Mesendoderm (in vitro differentiated cells): ENCODE data around the gene ZNF205.
"Not testable (repeated sequence)": the region's sequence is repeated elsewhere in the genome, so short reads cannot be mapped to it uniquely, and the experiment has no call there.

Experiments
- DNase-seq: peaks from one replicate; pipeline ENCODE4 v3.0.0; 2013
- H2AK5ac ChIP-seq: 2 replicates; pipeline ENCODE4 v1.6.1; 2013; ENCODE audit warnings: low read length, inconsistent platforms
- H2BK120ac ChIP-seq: 2 replicates; pipeline ENCODE4 v1.6.1; 2013; ENCODE audit warnings: low read depth, mild to moderate bottlenecking, low read length, moderate library complexity, mixed read lengths
- H2BK15ac ChIP-seq: replicated peaks from 2 replicates; pipeline ENCODE4 v1.6.1; 2013; ENCODE audit warnings: low read depth, mild to moderate bottlenecking, moderate library complexity
- H2BK5ac ChIP-seq: 2 replicates; pipeline ENCODE4 v1.6.1; 2013; ENCODE audit warnings: low read length, inconsistent platforms
- H3K18ac ChIP-seq: 2 replicates; pipeline ENCODE4 v1.6.1; 2013; ENCODE audit warnings: mild to moderate bottlenecking, low read length, mixed read lengths
- H3K23ac ChIP-seq: one replicate; pipeline ENCODE4 v1.6.1; 2013; ENCODE audit warnings: low read length
- H3K27ac ChIP-seq: 2 replicates; pipeline ENCODE4 v1.5.1; 2013; ENCODE audit warnings: low read depth, mild to moderate bottlenecking, inconsistent platforms, low read length, moderate library complexity
- H3K27me3 ChIP-seq: 2 replicates; pipeline ENCODE4 v1.6.1; 2013; ENCODE audit warnings: low read length, control low read depth, mild to moderate bottlenecking, inconsistent platforms; ENCODE audit not compliant: insufficient read depth, poor library complexity
- H3K36me3 ChIP-seq: 2 replicates; pipeline ENCODE4 v1.6.1; 2013; ENCODE audit warnings: low read length, inconsistent platforms; ENCODE audit not compliant: control insufficient read depth, insufficient read depth
- H3K4ac ChIP-seq: one replicate; pipeline ENCODE4 v1.6.1; 2013; ENCODE audit warnings: low read depth, mild to moderate bottlenecking, low read length, moderate library complexity
- H3K4me1 ChIP-seq: 2 replicates; pipeline ENCODE4 v1.6.1; 2013; ENCODE audit warnings: low read depth, low read length, inconsistent platforms; ENCODE audit not compliant: control insufficient read depth
- H3K4me2 ChIP-seq: 2 replicates; pipeline ENCODE4 v1.6.1; 2013; ENCODE audit warnings: low read length
- H3K4me3 ChIP-seq: 2 replicates; pipeline ENCODE4 v1.5.1; 2013; ENCODE audit warnings: mild to moderate bottlenecking, low read length
- H3K56ac ChIP-seq: one replicate; pipeline ENCODE4 v1.6.1; 2013; ENCODE audit warnings: low read length
- H3K79me1 ChIP-seq: 2 replicates; pipeline ENCODE4 v1.6.1; 2013; ENCODE audit warnings: low read length, inconsistent platforms
- H3K79me2 ChIP-seq: 2 replicates; pipeline ENCODE4 v1.6.1; 2013; ENCODE audit warnings: mild to moderate bottlenecking, low read length; ENCODE audit not compliant: control insufficient read depth, insufficient read depth
- H3K9ac ChIP-seq: 2 replicates; pipeline ENCODE4 v1.6.1; 2013; ENCODE audit warnings: low read length, inconsistent platforms
- H4K5ac ChIP-seq: one replicate; pipeline ENCODE4 v1.6.1; 2013; ENCODE audit warnings: low read length
- H4K8ac ChIP-seq: one replicate; pipeline ENCODE4 v1.6.1; 2013; ENCODE audit warnings: low read depth, mild to moderate bottlenecking, control low read depth, low read length, moderate library complexity
- WGBS: extraction: QIAGEN DNeasy Blood & Tissue Kit; methylation state at CpG from one replicate; pipeline ENCODE4 v1.1.7; 2013; ENCODE audit warnings: low lambda C conversion rate, missing lambda C conversion rate; ENCODE audit not compliant: insufficient coverage; ENCODE audit errors: extremely low coverage; 5-methylcytosine and 5-hydroxymethylcytosine counted together

The ZNF205 gene

GRCh38 chr16:3073448-3073847 is 38.9 kb upstream of the ZNF205 start:
- Histone ChIP-seq H3K4ac (no peak overlapping the region), H4K8ac (no peak overlapping the region), H3K79me2 (no peaks in the 10 kb centered on the region), H3K4me2 (no peak overlapping the region), H2BK120ac (no peak overlapping the region), H3K23ac (no peak overlapping the region), H3K9ac (no peak overlapping the region), H3K4me1 (no peaks in the 10 kb centered on the region), H3K79me1 (no peaks in the 10 kb centered on the region), H2BK15ac (no peak overlapping the region), H4K5ac (no peak overlapping the region), H3K27me3 (no peaks in the 10 kb centered on the region), H2BK5ac (no peak overlapping the region), H3K27ac (no peak overlapping the region), H3K56ac (no peak overlapping the region), H2AK5ac (no peak overlapping the region), H3K4me3 (no peak overlapping the region), H3K18ac (no peak overlapping the region), H3K36me3 (no peaks in the 10 kb centered on the region)
- no CpG with 5 or more reads among the region's 7 CpGs for WGBS
- DNase-seq = no peak

GRCh38 chr16:3074860-3075522 is 37.4 kb upstream of the ZNF205 start:
- no peak overlapping the region for H2BK120ac ChIP-seq
- DNase-seq = no peak
- no peaks in the 10 kb centered on the region for H3K27me3 ChIP-seq
- H4K5ac ChIP-seq = no peak overlapping the region
- H3K18ac ChIP-seq = no peak overlapping the region
- no peak overlapping the region for H4K8ac ChIP-seq
- H2BK15ac ChIP-seq = no peak overlapping the region
- no peak overlapping the region for H3K4ac ChIP-seq
- no peaks in the 10 kb centered on the region for H3K79me1 ChIP-seq
- H3K56ac ChIP-seq = no peak overlapping the region
- H2AK5ac ChIP-seq = no peak overlapping the region
- H2BK5ac ChIP-seq = no peak overlapping the region
- WGBS = no CpG with 5 or more reads among the region's 9 CpGs
- no peak overlapping the region for H3K23ac ChIP-seq
- no peaks in the 10 kb centered on the region for H3K4me1 ChIP-seq
- no peak overlapping the region for H3K4me3 ChIP-seq
- no peak overlapping the region for H3K4me2 ChIP-seq
- no peaks in the 10 kb centered on the region for H3K79me2 ChIP-seq
- no peaks in the 10 kb centered on the region for H3K36me3 ChIP-seq
- no peak overlapping the region for H3K27ac ChIP-seq
- H3K9ac ChIP-seq = no peak overlapping the region

- no peak overlapping the region for H4K5ac ChIP-seq
- H3K36me3 ChIP-seq = no peaks in the 10 kb centered on the region
- no peaks in the 10 kb centered on the region for H3K79me1 ChIP-seq
- DNase-seq = no peak
- WGBS = no CpG with 5 or more reads among the region's 10 CpGs
- H2BK5ac ChIP-seq = no peak overlapping the region
- no peaks in the 10 kb centered on the region for H3K79me2 ChIP-seq
- no peak overlapping the region for H3K18ac ChIP-seq
- no peak overlapping the region for H3K4ac ChIP-seq
- no peaks in the 10 kb centered on the region for H3K4me1 ChIP-seq
- no peaks in the 10 kb centered on the region for H3K27me3 ChIP-seq
- H3K23ac ChIP-seq = no peak overlapping the region
- no peak overlapping the region for H3K4me3 ChIP-seq
- H3K56ac ChIP-seq = no peak overlapping the region
- no peak overlapping the region for H2BK120ac ChIP-seq
- no peak overlapping the region for H3K9ac ChIP-seq
- no peak overlapping the region for H3K4me2 ChIP-seq
- no peak overlapping the region for H2AK5ac ChIP-seq
- H2BK15ac ChIP-seq = no peak overlapping the region
- no peak overlapping the region for H4K8ac ChIP-seq
- H3K27ac ChIP-seq = no peak overlapping the region
Observed at GRCh38 chr16:3075523-3075915, 36.9 kb upstream of the ZNF205 start.

GRCh38 chr16:3075946-3076345 is 36.4 kb upstream of the ZNF205 start:
- H3K79me1 ChIP-seq, H2BK120ac ChIP-seq, H3K4me3 ChIP-seq, H3K27me3 ChIP-seq, H3K4me2 ChIP-seq, H3K4ac ChIP-seq, H2BK15ac ChIP-seq, H4K8ac ChIP-seq, H3K36me3 ChIP-seq, H3K18ac ChIP-seq, H3K56ac ChIP-seq, H3K79me2 ChIP-seq, H3K4me1 ChIP-seq, H3K23ac ChIP-seq, DNase-seq, H4K5ac ChIP-seq, H3K9ac ChIP-seq, H2AK5ac ChIP-seq, H3K27ac ChIP-seq, H2BK5ac ChIP-seq: not testable (repeated sequence)
- WGBS = no CpG with 5 or more reads among the region's 6 CpGs

- DNase-seq = no peak
- Histone ChIP-seq H3K9ac (no peak overlapping the region), H4K8ac (no peak overlapping the region), H3K27ac (no peak overlapping the region), H3K36me3 (no peaks in the 10 kb centered on the region), H3K4me1 (no peaks in the 10 kb centered on the region), H2AK5ac (no peak overlapping the region), H3K4me2 (no peak overlapping the region), H2BK5ac (no peak overlapping the region), H3K79me1 (no peaks in the 10 kb centered on the region), H3K4me3 (no peak overlapping the region), H4K5ac (no peak overlapping the region), H3K56ac (no peak overlapping the region), H3K27me3 (no peaks in the 10 kb centered on the region), H3K23ac (no peak overlapping the region), H2BK15ac (no peak overlapping the region), H3K4ac (no peak overlapping the region), H2BK120ac (no peak overlapping the region), H3K79me2 (no peaks in the 10 kb centered on the region), H3K18ac (no peak overlapping the region)
- no CpG with 5 or more reads among the region's 6 CpGs for WGBS
Observed at GRCh38 chr16:3076577-3076976, 35.8 kb upstream of the ZNF205 start.

GRCh38 chr16:3080024-3080423 is 32.4 kb upstream of the ZNF205 start:
- Histone ChIP-seq H3K9ac (no peak overlapping the region), H4K8ac (no peak overlapping the region), H2AK5ac (no peak overlapping the region), H4K5ac (no peak overlapping the region), H3K23ac (no peak overlapping the region), H3K4me1 (no peaks in the 10 kb centered on the region), H3K18ac (no peak overlapping the region), H3K27me3 (no peaks in the 10 kb centered on the region), H3K4me2 (no peak overlapping the region), H2BK120ac (no peak overlapping the region), H3K56ac (no peak overlapping the region), H3K79me2 (no peaks in the 10 kb centered on the region), H3K27ac (no peak overlapping the region), H3K79me1 (no peaks in the 10 kb centered on the region), H2BK15ac (no peak overlapping the region), H3K36me3 (no peaks in the 10 kb centered on the region), H3K4ac (no peak overlapping the region), H2BK5ac (no peak overlapping the region), H3K4me3 (no peak overlapping the region)
- DNase-seq = no peak
- no CpG with 5 or more reads among the region's 17 CpGs for WGBS
